ENCODE data around the gene TMIE. TPM values are rescaled to one million over a fixed set of nuclear protein-coding genes. Genes with fewer than 3 reads are reported as not detected.

The TMIE gene
- total RNA-seq, 1 donor from 2014 or later, result 2.5 TPM

GRCh38 chr3:46709157-46709654, 8.0 kb downstream of the TMIE start:
- no peak for DNase-seq

- DNase-seq, result no peak
These were observed 8.5 kb downstream of the TMIE start for GRCh38 chr3:46709721-46710120.

GRCh38 chr3:46710229-46710628, 9.0 kb downstream of the TMIE start:
- no peak for DNase-seq

GRCh38 chr3:46710671-46711295, 9.6 kb downstream of the TMIE start:
- DNase-seq, result no peak

GRCh38 chr3:46711305-46711704, 10.1 kb downstream of the TMIE start:
- DNase-seq, result no peak

GRCh38 chr3:46711760-46712159, 10.6 kb downstream of the TMIE start:
- no peak for DNase-seq

GRCh38 chr3:46712191-46713049, 11.2 kb downstream of the TMIE start:
- no peak for DNase-seq

- DNase-seq, result no peak
These were observed 12.1 kb downstream of the TMIE start for GRCh38 chr3:46713050-46713897.

- DNase-seq, result no peak
These were observed 12.8 kb downstream of the TMIE start for GRCh38 chr3:46713898-46714552.

GRCh38 chr3:46714728-46715506, 13.7 kb downstream of the TMIE start:
- DNase-seq, result no peak

- no peak for DNase-seq
These were observed 14.4 kb downstream of the TMIE start for GRCh38 chr3:46715507-46716175.

GRCh38 chr3:46716461-46717441, 15.6 kb downstream of the TMIE start:
- no peak for DNase-seq

- DNase-seq, result no peak
These were observed 16.4 kb downstream of the TMIE start, which contains the start of gene PRSS50 for GRCh38 chr3:46717447-46718231. TSS of gene PRSS50 (minus strand) at chr3:46717869. CDS start at chr3:46717824, 45 bp downstream.

GRCh38 chr3:46719044-46719565, 17.9 kb downstream of the TMIE start:
- no peak for DNase-seq

- DNase-seq, result no peak
These were observed 18.6 kb downstream of the TMIE start for GRCh38 chr3:46719735-46720271.

- no peak for DNase-seq
These were observed 19.8 kb downstream of the TMIE start for GRCh38 chr3:46721009-46721408.

GRCh38 chr3:46722443-46722842, 21.3 kb downstream of the TMIE start:
- DNase-seq, result no peak

- no peak for DNase-seq
These were observed 23.2 kb downstream of the TMIE start for GRCh38 chr3:46724424-46724823.

Data from occipital lobe (tissue), 2 donors.